ENCODE data around the gene VMP1.
"Not testable (repeated sequence)": the region's sequence is repeated elsewhere in the genome, so short reads cannot be mapped to it uniquely, and the experiment has no call there.

- TF ChIP-seq, protein P1, sequence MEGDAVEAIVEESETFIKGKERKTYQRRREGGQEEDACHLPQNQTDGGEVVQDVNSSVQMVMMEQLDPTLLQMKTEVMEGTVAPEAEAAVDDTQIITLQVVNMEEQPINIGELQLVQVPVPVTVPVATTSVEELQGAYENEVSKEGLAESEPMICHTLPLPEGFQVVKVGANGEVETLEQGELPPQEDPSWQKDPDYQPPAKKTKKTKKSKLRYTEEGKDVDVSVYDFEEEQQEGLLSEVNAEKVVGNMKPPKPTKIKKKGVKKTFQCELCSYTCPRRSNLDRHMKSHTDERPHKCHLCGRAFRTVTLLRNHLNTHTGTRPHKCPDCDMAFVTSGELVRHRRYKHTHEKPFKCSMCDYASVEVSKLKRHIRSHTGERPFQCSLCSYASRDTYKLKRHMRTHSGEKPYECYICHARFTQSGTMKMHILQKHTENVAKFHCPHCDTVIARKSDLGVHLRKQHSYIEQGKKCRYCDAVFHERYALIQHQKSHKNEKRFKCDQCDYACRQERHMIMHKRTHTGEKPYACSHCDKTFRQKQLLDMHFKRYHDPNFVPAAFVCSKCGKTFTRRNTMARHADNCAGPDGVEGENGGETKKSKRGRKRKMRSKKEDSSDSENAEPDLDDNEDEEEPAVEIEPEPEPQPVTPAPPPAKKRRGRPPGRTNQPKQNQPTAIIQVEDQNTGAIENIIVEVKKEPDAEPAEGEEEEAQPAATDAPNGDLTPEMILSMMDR (IDR thresholded peaks at IDR 0.05) = not testable (repeated sequence)
- not testable (repeated sequence) for TF ChIP-seq POLR2A (IDR thresholded peaks at IDR 0.05)
These were observed 133.8 kb downstream of the VMP1 start for GRCh38 chr17:59841091-59841881.
